Measurements from ENCODE around the gene TCIRG1. TPM values are rescaled to one million over a fixed set of nuclear protein-coding genes. Genes with fewer than 3 reads are reported as not detected.

Gene TCIRG1
- total RNA-seq, 1 experiment from 2014 or later, result 51.1 TPM

- H3K4me3 Mint-ChIP-seq, result peak overlapping the region; percentile 96
- peak overlapping the region; percentile 61 for H3K27ac Mint-ChIP-seq
- H3K4me1 Mint-ChIP-seq, result peaks cover 19% of the 10 kb centered on the region
- no peaks in the 10 kb centered on the region for H3K9me3 Mint-ChIP-seq
- ATAC-seq (no peak), DNase-seq (ENCODE audit: low spot score) (no peak)
- no peak for TF ChIP-seq GTF2I (CRISPR knock-in tag; conservative IDR thresholded peaks at IDR 0.05)
- TF ChIP-seq, protein P1, sequence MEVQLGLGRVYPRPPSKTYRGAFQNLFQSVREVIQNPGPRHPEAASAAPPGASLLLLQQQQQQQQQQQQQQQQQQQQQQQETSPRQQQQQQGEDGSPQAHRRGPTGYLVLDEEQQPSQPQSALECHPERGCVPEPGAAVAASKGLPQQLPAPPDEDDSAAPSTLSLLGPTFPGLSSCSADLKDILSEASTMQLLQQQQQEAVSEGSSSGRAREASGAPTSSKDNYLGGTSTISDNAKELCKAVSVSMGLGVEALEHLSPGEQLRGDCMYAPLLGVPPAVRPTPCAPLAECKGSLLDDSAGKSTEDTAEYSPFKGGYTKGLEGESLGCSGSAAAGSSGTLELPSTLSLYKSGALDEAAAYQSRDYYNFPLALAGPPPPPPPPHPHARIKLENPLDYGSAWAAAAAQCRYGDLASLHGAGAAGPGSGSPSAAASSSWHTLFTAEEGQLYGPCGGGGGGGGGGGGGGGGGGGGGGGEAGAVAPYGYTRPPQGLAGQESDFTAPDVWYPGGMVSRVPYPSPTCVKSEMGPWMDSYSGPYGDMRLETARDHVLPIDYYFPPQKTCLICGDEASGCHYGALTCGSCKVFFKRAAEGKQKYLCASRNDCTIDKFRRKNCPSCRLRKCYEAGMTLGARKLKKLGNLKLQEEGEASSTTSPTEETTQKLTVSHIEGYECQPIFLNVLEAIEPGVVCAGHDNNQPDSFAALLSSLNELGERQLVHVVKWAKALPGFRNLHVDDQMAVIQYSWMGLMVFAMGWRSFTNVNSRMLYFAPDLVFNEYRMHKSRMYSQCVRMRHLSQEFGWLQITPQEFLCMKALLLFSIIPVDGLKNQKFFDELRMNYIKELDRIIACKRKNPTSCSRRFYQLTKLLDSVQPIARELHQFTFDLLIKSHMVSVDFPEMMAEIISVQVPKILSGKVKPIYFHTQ (CRISPR knock-in tag; IDR thresholded peaks at IDR 0.05), result no peak
- no peak for TF ChIP-seq SP1 (CRISPR knock-in tag; conservative IDR thresholded peaks at IDR 0.05)
- TF ChIP-seq CREM (CRISPR knock-in tag; IDR thresholded peaks at IDR 0.05), result no peak
- no peak for TF ChIP-seq ZNF317 (CRISPR knock-in tag; IDR thresholded peaks at IDR 0.05; ENCODE audit: borderline replicate concordance, low read depth)
- TF ChIP-seq ZBTB43 (CRISPR knock-in tag; IDR thresholded peaks at IDR 0.05), result no peak
- no peak for TF ChIP-seq ZNF416 (CRISPR knock-in tag; IDR thresholded peaks at IDR 0.05)
- no peak for TF ChIP-seq ATF2 (CRISPR knock-in tag; IDR thresholded peaks at IDR 0.05; ENCODE audit: borderline replicate concordance, low read depth)
- no peak for TF ChIP-seq SMAD3 (CRISPR knock-in tag; IDR thresholded peaks at IDR 0.05; ENCODE audit: borderline replicate concordance)
- no peak for TF ChIP-seq TP53 (CRISPR knock-in tag; IDR thresholded peaks at IDR 0.05)
- no peak for TF ChIP-seq CBFB (CRISPR knock-in tag; IDR thresholded peaks at IDR 0.05; ENCODE audit: low read depth)
- TF ChIP-seq, protein P2, sequence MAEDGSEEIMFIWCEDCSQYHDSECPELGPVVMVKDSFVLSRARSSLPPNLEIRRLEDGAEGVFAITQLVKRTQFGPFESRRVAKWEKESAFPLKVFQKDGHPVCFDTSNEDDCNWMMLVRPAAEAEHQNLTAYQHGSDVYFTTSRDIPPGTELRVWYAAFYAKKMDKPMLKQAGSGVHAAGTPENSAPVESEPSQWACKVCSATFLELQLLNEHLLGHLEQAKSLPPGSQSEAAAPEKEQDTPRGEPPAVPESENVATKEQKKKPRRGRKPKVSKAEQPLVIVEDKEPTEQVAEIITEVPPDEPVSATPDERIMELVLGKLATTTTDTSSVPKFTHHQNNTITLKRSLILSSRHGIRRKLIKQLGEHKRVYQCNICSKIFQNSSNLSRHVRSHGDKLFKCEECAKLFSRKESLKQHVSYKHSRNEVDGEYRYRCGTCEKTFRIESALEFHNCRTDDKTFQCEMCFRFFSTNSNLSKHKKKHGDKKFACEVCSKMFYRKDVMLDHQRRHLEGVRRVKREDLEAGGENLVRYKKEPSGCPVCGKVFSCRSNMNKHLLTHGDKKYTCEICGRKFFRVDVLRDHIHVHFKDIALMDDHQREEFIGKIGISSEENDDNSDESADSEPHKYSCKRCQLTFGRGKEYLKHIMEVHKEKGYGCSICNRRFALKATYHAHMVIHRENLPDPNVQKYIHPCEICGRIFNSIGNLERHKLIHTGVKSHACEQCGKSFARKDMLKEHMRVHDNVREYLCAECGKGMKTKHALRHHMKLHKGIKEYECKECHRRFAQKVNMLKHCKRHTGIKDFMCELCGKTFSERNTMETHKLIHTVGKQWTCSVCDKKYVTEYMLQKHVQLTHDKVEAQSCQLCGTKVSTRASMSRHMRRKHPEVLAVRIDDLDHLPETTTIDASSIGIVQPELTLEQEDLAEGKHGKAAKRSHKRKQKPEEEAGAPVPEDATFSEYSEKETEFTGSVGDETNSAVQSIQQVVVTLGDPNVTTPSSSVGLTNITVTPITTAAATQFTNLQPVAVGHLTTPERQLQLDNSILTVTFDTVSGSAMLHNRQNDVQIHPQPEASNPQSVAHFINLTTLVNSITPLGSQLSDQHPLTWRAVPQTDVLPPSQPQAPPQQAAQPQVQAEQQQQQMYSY (CRISPR knock-in tag; IDR thresholded peaks at IDR 0.05), result no peak
- TF ChIP-seq ZNF121 (CRISPR knock-in tag; IDR thresholded peaks at IDR 0.05), result no peak
- no peak for TF ChIP-seq HMGA2 (CRISPR knock-in tag; IDR thresholded peaks at IDR 0.05)
- TF ChIP-seq KAT7 (CRISPR knock-in tag; IDR thresholded peaks at IDR 0.05; ENCODE audit: borderline replicate concordance), result no peak
- no peak for TF ChIP-seq ATF1 (CRISPR knock-in tag; IDR thresholded peaks at IDR 0.05)
- H3K36me3 Mint-ChIP-seq, result peaks cover 5% of the 10 kb centered on the region; the same call in 1 of the 2 replicates
- POLR2A ChIA-PET, result no interaction called here
- CTCF ChIA-PET, result interaction anchor here (0.6 to 0.7 kb wide), 3 partner anchors 7 to 414 kb away, joined by 3 to 10 read pairs (median 4); no protein-coding TSS in a partner anchor
- H3K27me3 Mint-ChIP-seq (ENCODE audit: low read depth), result no peaks in the 10 kb centered on the region
Measured at GRCh38 chr11:68028802-68029545, 9.9 kb upstream of the TCIRG1 start.

All from WTC11 (cell line).